Measurements from ENCODE around the gene CAB39L. TPM values are rescaled to one million over a fixed set of nuclear protein-coding genes. Genes with fewer than 3 reads are reported as not detected.

Gene CAB39L
- total and polyA plus RNA-seq, 9 of the 15 experiments (the other 6 are each of a cell fraction or from before 2014, with no cell fraction given) = 1.1 to 4.2 (median 2.6) TPM

DNA sequence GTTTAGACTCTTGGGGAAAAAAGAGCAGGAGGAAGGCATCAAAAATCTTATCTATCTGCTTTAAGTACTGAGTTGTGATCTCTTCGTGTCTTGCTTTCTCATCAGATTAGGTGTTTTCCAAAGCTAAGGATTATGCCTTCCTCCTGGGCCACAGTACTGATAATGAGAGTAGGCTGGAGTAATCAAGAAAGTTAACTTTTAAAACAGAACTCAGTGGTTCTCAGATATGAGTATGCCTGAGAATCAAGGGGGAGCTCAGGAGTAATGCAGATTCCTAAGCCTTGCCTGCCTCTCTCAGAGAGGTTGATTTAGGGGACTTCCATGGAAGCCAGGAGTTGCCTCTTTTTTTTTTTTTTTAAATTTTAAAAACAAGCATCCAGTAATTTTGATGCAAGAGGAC is 172.6 kb downstream of the CAB39L start:
- H3K27ac ChIP-seq (ENCODE audit: extremely low read depth, low read depth, low read length) = no peak overlapping the region
- H3K4me1 ChIP-seq (replicated peaks in 1 of 2; ENCODE audit: control insufficient read depth in 2 of 2, insufficient read depth in 2 of 2, low read length in 2 of 2) = no peaks in the 10 kb centered on the region
- BruUV-seq (replicated peaks) = no TSS peak
- H2AFZ ChIP-seq (ENCODE audit: low read depth, low read length) = no peak overlapping the region
- no peak overlapping the region for H3K4me3 ChIP-seq
- no peaks in the 10 kb centered on the region for H3K79me2 ChIP-seq (ENCODE audit: control insufficient read depth, insufficient read depth, low read length)
- POLR2A ChIA-PET = interaction anchor here (1.0 kb wide), 1 partner anchor 9 kb away, joined by 3 read pairs; no protein-coding TSS in a partner anchor
- H3K9ac ChIP-seq (ENCODE audit: insufficient read depth in 1 of 2, low read depth in 2 of 2, low read length in 2 of 2) = no peak overlapping the region
- H3K27me3 ChIP-seq (ENCODE audit: control insufficient read depth in 2 of 2, insufficient read depth in 2 of 2, low read length in 2 of 2) = no peaks in the 10 kb centered on the region
- no peak for ATAC-seq
- no peak for FAIRE-seq
- H3K9me3 ChIP-seq (replicated peaks; ENCODE audit: control insufficient read depth, insufficient read depth, low read depth, low read length) = no peaks in the 10 kb centered on the region
- intact Hi-C loops (cut with micrococcal nuclease) (no loop called here), in situ Hi-C loops (cut with MboI) (no loop called here)
- H3K36me3 ChIP-seq (ENCODE audit: control insufficient read depth, insufficient read depth, low read length) = no peaks in the 10 kb centered on the region
- 0% methylated on average over 1 of the region's 1 CpG for WGBS (ENCODE audit: insufficient coverage, low coverage, missing lambda C conversion rate)
- H4K20me1 ChIP-seq (replicated peaks; ENCODE audit: control insufficient read depth, insufficient read depth, low read length) = no peaks in the 10 kb centered on the region
- no peaks in the 10 kb centered on the region for H3K9me1 ChIP-seq (ENCODE audit: control insufficient read depth, insufficient read depth, low read length)
- TF ChIP-seq, protein P1, sequence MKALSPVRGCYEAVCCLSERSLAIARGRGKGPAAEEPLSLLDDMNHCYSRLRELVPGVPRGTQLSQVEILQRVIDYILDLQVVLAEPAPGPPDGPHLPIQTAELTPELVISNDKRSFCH (CRISPR knock-in tag; IDR thresholded peaks at IDR 0.05) = no peak
- TF ChIP-seq, protein P1 (tag; IDR thresholded peaks at IDR 0.05) = no peak
- TF ChIP-seq L3MBTL2 (IDR thresholded peaks at IDR 0.05) (no peak), SREBF2 (CRISPR knock-in tag; IDR thresholded peaks at IDR 0.05) (no peak), ZNF75A (CRISPR knock-in tag; IDR thresholded peaks at IDR 0.05) (no peak), HDAC3 (IDR thresholded peaks at IDR 0.05; ENCODE audit: borderline replicate concordance, partially characterized antibody) (no peak), ZNF134 (CRISPR knock-in tag; conservative IDR thresholded peaks at IDR 0.05) (no peak), SP2 (IDR thresholded peaks at IDR 0.05; ENCODE audit: extremely low read depth, low read depth, low read length, poor library complexity, severe bottlenecking) (no peak), GATAD2A (IDR thresholded peaks at IDR 0.05) (no peak), CBFA2T3 (IDR thresholded peaks at IDR 0.05) (no peak), TSC22D4 (tag; IDR thresholded peaks at IDR 0.05) (no peak), TEAD1 (CRISPR knock-in tag; IDR thresholded peaks at IDR 0.05) (no peak), ZNF778 (CRISPR knock-in tag; IDR thresholded peaks at IDR 0.05) (no peak), RBM15 (IDR thresholded peaks at IDR 0.05; ENCODE audit: insufficient read depth, low read length) (no peak), ZNF124 (CRISPR knock-in tag; IDR thresholded peaks at IDR 0.05) (no peak)
- TF ChIP-seq, protein P2, sequence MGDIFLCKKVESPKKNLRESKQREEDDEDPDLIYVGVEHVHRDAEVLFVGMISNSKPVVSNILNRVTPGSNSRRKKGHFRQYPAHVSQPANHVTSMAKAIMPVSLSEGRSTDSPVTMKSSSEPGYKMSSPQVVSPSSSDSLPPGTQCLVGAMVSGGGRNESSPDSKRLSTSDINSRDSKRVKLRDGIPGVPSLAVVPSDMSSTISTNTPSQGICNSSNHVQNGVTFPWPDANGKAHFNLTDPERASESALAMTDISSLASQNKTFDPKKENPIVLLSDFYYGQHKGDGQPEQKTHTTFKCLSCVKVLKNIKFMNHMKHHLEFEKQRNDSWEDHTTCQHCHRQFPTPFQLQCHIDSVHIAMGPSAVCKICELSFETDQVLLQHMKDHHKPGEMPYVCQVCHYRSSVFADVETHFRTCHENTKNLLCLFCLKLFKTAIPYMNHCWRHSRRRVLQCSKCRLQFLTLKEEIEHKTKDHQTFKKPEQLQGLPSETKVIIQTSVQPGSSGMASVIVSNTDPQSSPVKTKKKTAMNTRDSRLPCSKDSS (IDR thresholded peaks at IDR 0.05; ENCODE audit: low read depth, partially characterized antibody) = no peak
- no peak for DNase-seq (ENCODE audit: extremely low read depth in 1 of 4, low spot score in 3 of 4)
- H3K4me2 ChIP-seq (ENCODE audit: insufficient read depth, low read length) = no peak overlapping the region
- CTCF ChIA-PET (ENCODE audit: low intra/inter-chr PET ratio) = interaction anchor here (0.6 kb wide), 1 partner anchor 1234 kb away, joined by 4 read pairs; no protein-coding TSS in a partner anchor

Measured in K562 (cell line).